ENCODE data around the gene PLOD1. TPM values are rescaled to one million over a fixed set of nuclear protein-coding genes. Genes with fewer than 3 reads are reported as not detected.
"Not testable (repeated sequence)": the region's sequence is repeated elsewhere in the genome, so short reads cannot be mapped to it uniquely, and the experiment has no call there.

Gene PLOD1
- total RNA-seq, 6 experiments from 2014 or later = 294 to 438 (median 315) TPM

GRCh38 chr1:11888877-11889208 is 45.7 kb upstream of the PLOD1 start:
- no peak for DNase-seq
- no peak for TF ChIP-seq CTCF (IDR thresholded peaks at IDR 0.05)
- Mint-ChIP-seq H3K27ac (no peak overlapping the region), H3K36me3 (ENCODE audit: low read depth) (no peaks in the 10 kb centered on the region), H3K9me3 (no peaks in the 10 kb centered on the region), H3K4me1 (ENCODE audit: low read depth) (no peaks in the 10 kb centered on the region), H3K27me3 (ENCODE audit: insufficient read depth) (peaks cover 34% of the 10 kb centered on the region), H3K4me3 (no peak overlapping the region)

GRCh38 chr1:11891433-11892186 is 42.9 kb upstream of the PLOD1 start:
- no peaks in the 10 kb centered on the region for H3K9me3 Mint-ChIP-seq
- no peak overlapping the region for H3K4me3 Mint-ChIP-seq
- DNase-seq = no peak
- H3K27me3 Mint-ChIP-seq (ENCODE audit: insufficient read depth) = peaks cover 26% of the 10 kb centered on the region
- H3K36me3 Mint-ChIP-seq (ENCODE audit: low read depth) = no peaks in the 10 kb centered on the region
- H3K27ac Mint-ChIP-seq = no peak overlapping the region
- H3K4me1 Mint-ChIP-seq (ENCODE audit: low read depth) = peaks cover 3% of the 10 kb centered on the region; the same call in 1 of the 2 replicates
- no peak for TF ChIP-seq CTCF (IDR thresholded peaks at IDR 0.05)

GRCh38 chr1:11893907-11894251 is 40.6 kb upstream of the PLOD1 start:
- Mint-ChIP-seq H3K4me1 (ENCODE audit: low read depth) (peaks cover 10% of the 10 kb centered on the region; the same call in 1 of the 2 replicates), H3K27ac (no peak overlapping the region), H3K36me3 (ENCODE audit: low read depth) (no peaks in the 10 kb centered on the region), H3K4me3 (no peak overlapping the region), H3K9me3 (no peaks in the 10 kb centered on the region), H3K27me3 (ENCODE audit: insufficient read depth) (peaks cover 25% of the 10 kb centered on the region)
- TF ChIP-seq CTCF (IDR thresholded peaks at IDR 0.05) = peak; percentile 90
- DNase-seq = peak; percentile 23

- not testable (repeated sequence) for H3K9me3 Mint-ChIP-seq; H3K27ac Mint-ChIP-seq; H3K4me3 Mint-ChIP-seq; DNase-seq; H3K36me3 Mint-ChIP-seq (ENCODE audit: low read depth)
- H3K27me3 Mint-ChIP-seq (ENCODE audit: insufficient read depth) = peaks cover 24% of the 10 kb centered on the region
- H3K4me1 Mint-ChIP-seq (ENCODE audit: low read depth) = peaks cover 10% of the 10 kb centered on the region; the same call in 1 of the 2 replicates
These were observed 40.0 kb upstream of the PLOD1 start for GRCh38 chr1:11894501-11894900.

GRCh38 chr1:11898086-11898785 is 36.3 kb upstream of the PLOD1 start:
- H3K27ac Mint-ChIP-seq = no peak overlapping the region
- no peak for DNase-seq
- no peak overlapping the region for H3K4me3 Mint-ChIP-seq
- H3K36me3 Mint-ChIP-seq (ENCODE audit: low read depth) = no peaks in the 10 kb centered on the region
- H3K27me3 Mint-ChIP-seq (ENCODE audit: insufficient read depth) = peaks cover 29% of the 10 kb centered on the region
- TF ChIP-seq CTCF (IDR thresholded peaks at IDR 0.05) = no peak
- peaks cover 10% of the 10 kb centered on the region; the same call in 1 of the 2 replicates for H3K4me1 Mint-ChIP-seq (ENCODE audit: low read depth)
- no peaks in the 10 kb centered on the region for H3K9me3 Mint-ChIP-seq

GRCh38 chr1:11898831-11899467 is 35.6 kb upstream of the PLOD1 start:
- no peak for DNase-seq

GRCh38 chr1:11901446-11901845 is 33.1 kb upstream of the PLOD1 start:
- H3K27me3 Mint-ChIP-seq (ENCODE audit: insufficient read depth) = peaks cover 30% of the 10 kb centered on the region
- H3K4me1 Mint-ChIP-seq (ENCODE audit: low read depth); H3K9me3 Mint-ChIP-seq; H3K36me3 Mint-ChIP-seq (ENCODE audit: low read depth); H3K4me3 Mint-ChIP-seq; DNase-seq; H3K27ac Mint-ChIP-seq: not testable (repeated sequence)

More at GRCh38 chr1:11898831-11899467, 35.6 kb upstream of the PLOD1 start:
- Mint-ChIP-seq H3K4me3 (no peak overlapping the region), H3K9me3 (no peaks in the 10 kb centered on the region), H3K27ac (no peak overlapping the region), H3K4me1 (ENCODE audit: low read depth) (peaks cover 10% of the 10 kb centered on the region; the same call in 1 of the 2 replicates), H3K27me3 (ENCODE audit: insufficient read depth) (peaks cover 29% of the 10 kb centered on the region), H3K36me3 (ENCODE audit: low read depth) (no peaks in the 10 kb centered on the region)
- TF ChIP-seq CTCF (IDR thresholded peaks at IDR 0.05) = no peak
